ENCODE results near the gene NUFIP1.

Gene NUFIP1

GRCh38 chr13:44899967-44900366 is 89.3 kb downstream of the NUFIP1 start:
- TF ChIP-seq NFIC (IDR thresholded peaks at IDR 0.05) (peak; percentile 40), MAX (IDR thresholded peaks at IDR 0.05) (no peak)

- TF ChIP-seq ZBTB7A (IDR thresholded peaks at IDR 0.05; ENCODE audit: low read depth) = no peak
- no peak for TF ChIP-seq CREB1 (IDR thresholded peaks at IDR 0.05; ENCODE audit: low read depth)
- TF ChIP-seq CEBPB (IDR thresholded peaks at IDR 0.05) = no peak
- TF ChIP-seq TCF12 (IDR thresholded peaks at IDR 0.05; ENCODE audit: low read depth) = no peak
- no peak for TF ChIP-seq RAD21 (IDR thresholded peaks at IDR 0.05; ENCODE audit: low read depth)
- TF ChIP-seq NFIC (IDR thresholded peaks at IDR 0.05) = no peak
These were observed 93.3 kb downstream of the NUFIP1 start for GRCh38 chr13:44895953-44896335.

- TF ChIP-seq EP300 (IDR thresholded peaks at IDR 0.05; ENCODE audit: borderline replicate concordance) (no peak), YY1 (IDR thresholded peaks at IDR 0.05; ENCODE audit: low read depth) (no peak), REST (IDR thresholded peaks at IDR 0.05; ENCODE audit: low read depth) (no peak), USF1 (IDR thresholded peaks at IDR 0.05) (no peak)
These were observed 93.9 kb downstream of the NUFIP1 start for GRCh38 chr13:44895264-44895952.

GRCh38 chr13:44894001-44894770 is 95.1 kb downstream of the NUFIP1 start:
- TF ChIP-seq EP300 (IDR thresholded peaks at IDR 0.05; ENCODE audit: borderline replicate concordance) (no peak), REST (IDR thresholded peaks at IDR 0.05; ENCODE audit: low read depth) (no peak), RAD21 (IDR thresholded peaks at IDR 0.05; ENCODE audit: low read depth) (no peak), ZBTB7A (IDR thresholded peaks at IDR 0.05; ENCODE audit: low read depth) (no peak), TAF1 (IDR thresholded peaks at IDR 0.05; ENCODE audit: low read depth) (no peak), FOXM1 (IDR thresholded peaks at IDR 0.05; ENCODE audit: borderline replicate concordance, low read depth) (no peak), CEBPB (IDR thresholded peaks at IDR 0.05) (no peak), CREB1 (IDR thresholded peaks at IDR 0.05; ENCODE audit: low read depth) (no peak), YY1 (IDR thresholded peaks at IDR 0.05; ENCODE audit: low read depth) (no peak), NFIC (IDR thresholded peaks at IDR 0.05) (no peak)
